ENCODE data around the gene ERICH4. TPM values are rescaled to one million over a fixed set of nuclear protein-coding genes. Genes with fewer than 3 reads are reported as not detected.
A peak's percentile ranks its signal among the peaks of the same experiment; 100 is the strongest.

Gene ERICH4
- total RNA-seq, 4 donors from 2014 or later = not detected

- TF ChIP-seq CTCF (IDR thresholded peaks at IDR 0.05) (peak; percentile 92 to 99 (median 94)), POLR2A (IDR thresholded peaks at IDR 0.05) (no peak)
- H3K4me3 ChIP-seq = peak overlapping the region in 1 of 2 donors; percentile 17
- no peaks in the 10 kb centered on the region for H3K4me1 ChIP-seq
- no peaks in the 10 kb centered on the region for H3K36me3 ChIP-seq
- H3K27ac ChIP-seq = peak overlapping the region in 1 of 2 donors; percentile 56
- no peaks in the 10 kb centered on the region for H3K9me3 ChIP-seq
- intact Hi-C loops (cut with DNase I; ENCODE audit: low total_unique reads) = no loop called here
- H3K27me3 ChIP-seq = no peaks in the 10 kb centered on the region
- peak; percentile 79 to 83 for DNase-seq
Measured at GRCh38 chr19:41449079-41449864, 6.3 kb downstream of the ERICH4 start.

GRCh38 chr19:41449865-41450178 lies 6.9 kb downstream of the ERICH4 start:
- H3K27ac ChIP-seq = no peak overlapping the region
- no peaks in the 10 kb centered on the region for H3K27me3 ChIP-seq
- no peak for TF ChIP-seq CTCF (IDR thresholded peaks at IDR 0.05)
- no peak for TF ChIP-seq POLR2A (IDR thresholded peaks at IDR 0.05)
- H3K4me1 ChIP-seq = no peaks in the 10 kb centered on the region
- H3K36me3 ChIP-seq = no peaks in the 10 kb centered on the region
- intact Hi-C loops (cut with DNase I; ENCODE audit: low total_unique reads) = no loop called here
- no peak overlapping the region for H3K4me3 ChIP-seq
- DNase-seq = no peak
- H3K9me3 ChIP-seq = no peaks in the 10 kb centered on the region

- H3K36me3 ChIP-seq = no peaks in the 10 kb centered on the region
- no peaks in the 10 kb centered on the region for H3K4me1 ChIP-seq
- no peak for TF ChIP-seq POLR2A (IDR thresholded peaks at IDR 0.05)
- no peak for TF ChIP-seq CTCF (IDR thresholded peaks at IDR 0.05)
- intact Hi-C loops (cut with DNase I; ENCODE audit: low total_unique reads) = no loop called here
- DNase-seq = no peak
- no peaks in the 10 kb centered on the region for H3K27me3 ChIP-seq
- no peaks in the 10 kb centered on the region for H3K9me3 ChIP-seq
- no peak overlapping the region for H3K27ac ChIP-seq
- no peak overlapping the region for H3K4me3 ChIP-seq
Measured at GRCh38 chr19:41452584-41453275, 9.8 kb downstream of the ERICH4 start.

GRCh38 chr19:41455936-41456335 lies 13.0 kb downstream of the ERICH4 start:
- Histone ChIP-seq H3K4me1 (no peaks in the 10 kb centered on the region), H3K4me3 (no peak overlapping the region), H3K27ac (peak overlapping the region; percentile 73 to 77), H3K36me3 (no peaks in the 10 kb centered on the region), H3K9me3 (no peaks in the 10 kb centered on the region), H3K27me3 (peaks cover 0 to 3% of the 10 kb centered on the region in 2 donors)
- TF ChIP-seq CTCF (IDR thresholded peaks at IDR 0.05) (no peak), POLR2A (IDR thresholded peaks at IDR 0.05) (no peak)
- DNase-seq = no peak
- intact Hi-C loops (cut with DNase I; ENCODE audit: low total_unique reads) = no loop called here

- no peak overlapping the region for H3K4me3 ChIP-seq
- no peaks in the 10 kb centered on the region for H3K36me3 ChIP-seq
- H3K4me1 ChIP-seq = no peaks in the 10 kb centered on the region
- H3K9me3 ChIP-seq = no peaks in the 10 kb centered on the region
- TF ChIP-seq CTCF (IDR thresholded peaks at IDR 0.05) (no peak), POLR2A (IDR thresholded peaks at IDR 0.05) (peak in 1 of 2 donors; percentile 15)
- H3K27ac ChIP-seq = peak overlapping the region; percentile 73 to 77
- intact Hi-C loops (cut with DNase I; ENCODE audit: low total_unique reads) = no loop called here
- H3K27me3 ChIP-seq = peaks cover 0 to 6% of the 10 kb centered on the region in 2 donors
- DNase-seq = peak in 1 of 2 donors; percentile 44
Measured at GRCh38 chr19:41456342-41456918, 13.5 kb downstream of the ERICH4 start.
